Gastrocnemius medialis (tissue), 4 donors: ENCODE data around the gene GNAZ.

Experiments used
- POLR2A ChIP-seq, 2 donors: fragments of 450-650 bp; IDR thresholded peaks; one replicate each; pipeline ENCODE4 v1.6.1; 2017; ENCODE audit warnings: antibody characterized with exemption in 2 of 2, mild to moderate bottlenecking in 2 of 2, moderate library complexity in 2 of 2
- TF ChIP-seq, protein P1 (sequence below), 5 experiments: fragments of 450-650 bp in 3 of 5; fragments of 200-600 bp in 2 of 5; sonication (generic) in 2 of 5; IDR thresholded peaks in 4 of 5; conservative IDR thresholded peaks in 1 of 5; 1 replicate in 4 of 5; 2 replicates in 1 of 5; pipeline ENCODE4 v1.5.1; 2016 to 2019; ENCODE audit warnings: antibody characterized with exemption in 5 of 5, mild to moderate bottlenecking in 3 of 5, moderate library complexity in 3 of 5

DNA sequence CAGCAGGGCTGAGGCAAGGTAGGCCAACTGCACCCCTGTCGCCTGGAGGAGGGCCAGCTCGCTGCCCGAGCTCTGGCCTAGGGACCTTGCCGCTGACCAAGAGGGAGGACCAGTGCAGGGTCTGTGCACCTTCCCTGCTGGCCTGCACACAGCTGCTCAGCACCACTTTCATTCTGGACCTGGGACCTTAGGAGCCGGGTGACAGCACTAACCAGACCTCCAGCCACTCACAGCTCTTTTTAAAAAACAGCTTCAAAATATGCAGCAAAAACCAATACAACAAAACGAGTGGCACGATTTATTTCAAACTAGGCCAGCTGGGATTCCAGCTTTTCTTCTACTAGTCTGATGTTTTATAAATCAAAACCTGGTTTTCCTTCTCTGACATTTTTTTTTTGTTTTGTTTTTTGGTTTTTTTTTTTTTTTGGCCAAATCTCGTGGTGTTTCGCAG lies 53.5 kb downstream of the GNAZ start:
- TF ChIP-seq, protein P1, sequence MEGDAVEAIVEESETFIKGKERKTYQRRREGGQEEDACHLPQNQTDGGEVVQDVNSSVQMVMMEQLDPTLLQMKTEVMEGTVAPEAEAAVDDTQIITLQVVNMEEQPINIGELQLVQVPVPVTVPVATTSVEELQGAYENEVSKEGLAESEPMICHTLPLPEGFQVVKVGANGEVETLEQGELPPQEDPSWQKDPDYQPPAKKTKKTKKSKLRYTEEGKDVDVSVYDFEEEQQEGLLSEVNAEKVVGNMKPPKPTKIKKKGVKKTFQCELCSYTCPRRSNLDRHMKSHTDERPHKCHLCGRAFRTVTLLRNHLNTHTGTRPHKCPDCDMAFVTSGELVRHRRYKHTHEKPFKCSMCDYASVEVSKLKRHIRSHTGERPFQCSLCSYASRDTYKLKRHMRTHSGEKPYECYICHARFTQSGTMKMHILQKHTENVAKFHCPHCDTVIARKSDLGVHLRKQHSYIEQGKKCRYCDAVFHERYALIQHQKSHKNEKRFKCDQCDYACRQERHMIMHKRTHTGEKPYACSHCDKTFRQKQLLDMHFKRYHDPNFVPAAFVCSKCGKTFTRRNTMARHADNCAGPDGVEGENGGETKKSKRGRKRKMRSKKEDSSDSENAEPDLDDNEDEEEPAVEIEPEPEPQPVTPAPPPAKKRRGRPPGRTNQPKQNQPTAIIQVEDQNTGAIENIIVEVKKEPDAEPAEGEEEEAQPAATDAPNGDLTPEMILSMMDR (IDR thresholded peaks at IDR 0.05 in 4 of 5, conservative IDR thresholded peaks at IDR 0.05 in 1 of 5): no peak
- no peak for TF ChIP-seq POLR2A (IDR thresholded peaks at IDR 0.05)
